DND-41 (cell line): ENCODE measurements around the gene MAP3K6.

Experiments
- ATAC-seq: fragments of 200-7000 bp; cut with Tn5 transposase; 3 replicates; pipeline ENCODE4 v1.9.1; 2021; ENCODE audit warnings: low read depth; ENCODE audit not compliant: insufficient read depth
- DNase-seq: peaks from one replicate; pipeline ENCODE4 v3.0.0-alpha.2; 2020
- H2AFZ ChIP-seq: 2 replicates; pipeline ENCODE4 v1.6.0; 2012; ENCODE audit warnings: low read depth, low read length
- H3K27ac ChIP-seq: 2 replicates; pipeline ENCODE4 v1.5.1; 2012; ENCODE audit warnings: low read length, inconsistent platforms
- H3K27me3 ChIP-seq: fragments of 200-600 bp; sonication (generic); 2 replicates; pipeline ENCODE4 v1.6.0; 2012; ENCODE audit warnings: low read length, mild to moderate bottlenecking, inconsistent platforms; ENCODE audit not compliant: insufficient read depth, poor library complexity
- H3K36me3 ChIP-seq: 2 replicates; pipeline ENCODE4 v1.5.1; 2012; ENCODE audit warnings: low read length, inconsistent platforms; ENCODE audit not compliant: insufficient read depth
- H3K4me1 ChIP-seq: 2 replicates; pipeline ENCODE4 v1.5.1; 2012; ENCODE audit warnings: mild to moderate bottlenecking, low read length; ENCODE audit not compliant: insufficient read depth
- H3K4me2 ChIP-seq: 2 replicates; pipeline ENCODE4 v1.6.0; 2012; ENCODE audit warnings: mild to moderate bottlenecking, moderate library complexity, low read length, inconsistent platforms; ENCODE audit not compliant: insufficient read depth
- H3K4me3 ChIP-seq, 2 experiments: fragments of 200-600 bp in 1 of 2; shearing (Covaris generic) in 1 of 2; 2 replicates each; pipeline ENCODE4 v1.5.1; 2012 to 2016; ENCODE audit warnings: inconsistent platforms in 2 of 2, low read length in 2 of 2, mild to moderate bottlenecking in 2 of 2, low read depth in 1 of 2, moderate library complexity in 1 of 2
- H3K79me2 ChIP-seq: 2 replicates; pipeline ENCODE4 v1.6.0; 2012; ENCODE audit warnings: low read length, inconsistent platforms; ENCODE audit not compliant: insufficient read depth
- H3K9ac ChIP-seq: 2 replicates; pipeline ENCODE4 v1.6.0; 2012; ENCODE audit warnings: low read depth, mild to moderate bottlenecking, inconsistent platforms, low read length, moderate library complexity
- H3K9me3 ChIP-seq: 2 replicates; pipeline ENCODE4 v1.5.1; 2012; ENCODE audit warnings: low read length, moderate library complexity, mild to moderate bottlenecking, inconsistent platforms; ENCODE audit not compliant: insufficient read depth, severe bottlenecking
- H4K20me1 ChIP-seq: 2 replicates; pipeline ENCODE4 v1.6.0; 2012; ENCODE audit warnings: low read length; ENCODE audit not compliant: insufficient read depth
- EZH2 ChIP-seq: IDR thresholded peaks from 3 replicates; pipeline ENCODE4 v1.6.1; 2012; ENCODE audit warnings: borderline replicate concordance, low read depth, mild to moderate bottlenecking, moderate library complexity, low read length, inconsistent platforms; ENCODE audit not compliant: severe bottlenecking
- TF ChIP-seq, protein P1 (sequence below): IDR thresholded peaks from 2 replicates; pipeline ENCODE4 v1.5.1; 2012; ENCODE audit warnings: borderline replicate concordance, low read length, moderate library complexity, mild to moderate bottlenecking; ENCODE audit not compliant: poor library complexity, severe bottlenecking; ENCODE audit errors: extremely low read depth

MAP3K6 gene

DNA sequence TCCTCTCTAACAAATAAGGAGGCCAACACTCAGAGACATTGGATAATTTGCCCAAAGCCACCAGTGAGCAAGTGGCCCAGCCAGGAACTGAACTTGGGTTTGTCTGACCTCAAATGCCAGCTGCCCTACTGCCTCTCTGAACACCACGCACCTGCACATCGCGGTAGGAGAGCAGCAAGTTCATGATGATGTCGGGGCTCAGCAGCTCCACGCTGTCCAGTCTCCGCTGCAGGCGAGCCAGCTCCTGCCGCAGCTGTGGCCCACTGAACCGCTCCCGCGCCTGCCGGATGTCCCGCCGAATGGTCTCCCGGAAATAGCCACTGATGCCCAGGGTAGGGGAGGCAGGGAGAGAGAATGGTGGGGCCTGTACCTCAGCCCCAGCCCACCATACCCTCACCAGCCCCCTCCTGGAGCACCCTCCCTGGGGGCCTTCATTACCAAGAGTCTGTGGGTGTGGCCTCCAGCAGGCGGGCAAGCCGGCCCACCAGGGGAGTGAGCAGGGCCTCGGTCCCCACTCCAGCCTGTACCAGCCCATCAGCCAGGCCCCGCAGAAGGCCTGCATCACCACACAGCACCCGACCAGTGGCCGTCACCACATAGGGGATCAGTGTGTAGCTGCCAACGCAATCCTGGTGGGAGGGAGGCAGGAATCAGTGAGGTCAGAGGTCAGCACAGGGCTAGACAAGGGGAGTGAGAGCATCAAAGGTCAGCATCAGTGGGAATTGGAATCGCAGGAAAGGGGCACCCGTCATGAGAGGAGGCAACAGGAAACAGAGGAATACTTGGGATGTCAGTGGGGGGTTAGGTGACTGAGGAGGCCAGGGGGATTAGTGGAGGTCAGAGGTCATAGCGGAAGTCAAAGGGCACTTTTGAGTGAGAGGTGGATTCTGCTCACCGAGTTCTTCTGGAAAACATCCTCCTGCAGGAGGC lies 2.7 kb downstream of the MAP3K6 start:
- Histone ChIP-seq H3K27ac (no peak overlapping the region), H4K20me1 (no peaks in the 10 kb centered on the region), H3K9me3 (no peaks in the 10 kb centered on the region), H3K27me3 (peaks cover 25% of the 10 kb centered on the region), H3K4me1 (peaks cover 27% of the 10 kb centered on the region), H3K4me2 (no peak overlapping the region), H3K4me3 (no peak overlapping the region), H2AFZ (no peak overlapping the region), H3K79me2 (no peaks in the 10 kb centered on the region), H3K36me3 (no peaks in the 10 kb centered on the region), H3K9ac (no peak overlapping the region)
- DNase-seq (no peak), ATAC-seq (no peak)
- TF ChIP-seq EZH2 = no peak
- TF ChIP-seq, protein P1, sequence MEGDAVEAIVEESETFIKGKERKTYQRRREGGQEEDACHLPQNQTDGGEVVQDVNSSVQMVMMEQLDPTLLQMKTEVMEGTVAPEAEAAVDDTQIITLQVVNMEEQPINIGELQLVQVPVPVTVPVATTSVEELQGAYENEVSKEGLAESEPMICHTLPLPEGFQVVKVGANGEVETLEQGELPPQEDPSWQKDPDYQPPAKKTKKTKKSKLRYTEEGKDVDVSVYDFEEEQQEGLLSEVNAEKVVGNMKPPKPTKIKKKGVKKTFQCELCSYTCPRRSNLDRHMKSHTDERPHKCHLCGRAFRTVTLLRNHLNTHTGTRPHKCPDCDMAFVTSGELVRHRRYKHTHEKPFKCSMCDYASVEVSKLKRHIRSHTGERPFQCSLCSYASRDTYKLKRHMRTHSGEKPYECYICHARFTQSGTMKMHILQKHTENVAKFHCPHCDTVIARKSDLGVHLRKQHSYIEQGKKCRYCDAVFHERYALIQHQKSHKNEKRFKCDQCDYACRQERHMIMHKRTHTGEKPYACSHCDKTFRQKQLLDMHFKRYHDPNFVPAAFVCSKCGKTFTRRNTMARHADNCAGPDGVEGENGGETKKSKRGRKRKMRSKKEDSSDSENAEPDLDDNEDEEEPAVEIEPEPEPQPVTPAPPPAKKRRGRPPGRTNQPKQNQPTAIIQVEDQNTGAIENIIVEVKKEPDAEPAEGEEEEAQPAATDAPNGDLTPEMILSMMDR = no peak

DNA sequence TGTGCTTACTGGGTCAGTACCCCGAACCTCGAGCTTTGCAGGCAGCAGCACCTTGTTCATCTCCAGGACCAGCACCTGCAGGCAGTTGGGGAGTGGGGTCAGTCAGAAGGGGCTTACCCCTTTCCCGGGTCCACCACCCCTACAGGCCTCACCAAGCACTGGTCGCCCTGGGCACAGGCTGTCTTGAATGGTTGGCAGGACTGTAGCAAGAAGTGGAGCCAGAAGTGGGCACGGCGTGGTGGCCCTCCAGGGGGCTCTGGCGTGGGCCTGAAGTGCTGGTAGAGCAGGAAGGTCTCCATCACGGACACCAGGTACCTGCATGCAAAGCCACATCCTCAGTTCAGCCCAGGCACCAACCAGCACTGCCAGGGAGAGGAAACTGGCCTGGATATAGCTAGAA lies 5.2 kb downstream of the MAP3K6 start:
- no peak for TF ChIP-seq EZH2
- H3K4me3 ChIP-seq = no peak overlapping the region
- no peaks in the 10 kb centered on the region for H3K79me2 ChIP-seq
- H2AFZ ChIP-seq = no peak overlapping the region
- no peak for ATAC-seq
- DNase-seq = no peak
- no peaks in the 10 kb centered on the region for H3K36me3 ChIP-seq
- peaks cover 34% of the 10 kb centered on the region for H3K4me1 ChIP-seq
- peaks cover 10% of the 10 kb centered on the region for H3K27me3 ChIP-seq
- no peak overlapping the region for H3K27ac ChIP-seq
- H3K9me3 ChIP-seq = no peaks in the 10 kb centered on the region
- no peak overlapping the region for H3K9ac ChIP-seq
- H4K20me1 ChIP-seq = no peaks in the 10 kb centered on the region
- H3K4me2 ChIP-seq = no peak overlapping the region

DNA sequence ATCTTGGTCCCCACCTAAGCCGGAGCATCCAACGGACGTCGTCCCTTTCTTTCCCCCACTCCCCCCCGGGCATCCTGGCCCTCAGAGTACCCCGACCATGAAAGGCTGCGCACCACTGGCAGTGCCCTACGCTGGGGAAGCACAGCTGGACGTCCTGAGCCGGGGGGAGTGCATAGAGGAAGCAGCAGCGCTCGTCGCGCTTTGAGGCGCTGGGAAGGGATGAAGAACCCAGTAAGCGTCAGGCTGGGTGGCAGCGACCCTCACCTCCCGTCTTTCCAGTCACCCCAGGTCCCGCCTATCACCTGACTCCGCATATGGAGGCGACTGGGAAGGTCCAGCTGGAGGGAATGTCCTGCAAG lies 5.7 kb downstream of the MAP3K6 start:
- H3K4me3 ChIP-seq = no peak overlapping the region

More for the DNA sequence above, 5.7 kb downstream of the MAP3K6 start:
- no peak overlapping the region for H3K27ac ChIP-seq
- no peak for ATAC-seq
- H2AFZ ChIP-seq = no peak overlapping the region
- peaks cover 29% of the 10 kb centered on the region for H3K4me1 ChIP-seq
- no peak for DNase-seq
- peaks cover 5% of the 10 kb centered on the region for H3K27me3 ChIP-seq
- TF ChIP-seq, protein P1 = no peak
- no peaks in the 10 kb centered on the region for H4K20me1 ChIP-seq
- H3K36me3 ChIP-seq = no peaks in the 10 kb centered on the region
- no peaks in the 10 kb centered on the region for H3K9me3 ChIP-seq
- H3K9ac ChIP-seq = no peak overlapping the region
- H3K79me2 ChIP-seq = no peaks in the 10 kb centered on the region
- no peak overlapping the region for H3K4me2 ChIP-seq
